Natural killer cell treated with Interleukin-12 subunit alpha and Interleukin-12 subunit beta and Interleukin-15 and Interleukin-18, amount 100 ng/mL, for 72 hours (primary cell): ENCODE data around the gene BAD. TPM values are rescaled to one million over a fixed set of nuclear protein-coding genes. Genes with fewer than 3 reads are reported as not detected.

Experiments used
- ATAC-seq, 2 donors: fragments of 150-1000 bp; cut with Tn5 transposase in 1 of 2; sonication (Bioruptor Pico), chemical (Tn5 transposase) in 1 of 2; 2 replicates each; pipeline ENCODE4 v1.10.0; 2021
- DNase-seq: peaks from one replicate; pipeline ENCODE4 v3.0.0; 2022; ENCODE audit warnings: low spot score
- H3K27ac Mint-ChIP-seq, 2 donors: 1 replicate in 1 of 2; 2 replicates in 1 of 2; pipeline ENCODE4 v1.8.0; 2022; ENCODE audit warnings: mixed read lengths in 2 of 2, mild to moderate bottlenecking in 1 of 2, moderate library complexity in 1 of 2
- H3K27me3 Mint-ChIP-seq, 2 donors: 1 replicate in 1 of 2; 2 replicates in 1 of 2; pipeline ENCODE4 v1.8.0; 2022; ENCODE audit warnings: mixed read lengths in 2 of 2
- H3K36me3 Mint-ChIP-seq: one replicate; pipeline ENCODE4 v1.8.0; 2022; ENCODE audit warnings: mixed read lengths
- H3K4me1 Mint-ChIP-seq, 2 donors: 1 replicate in 1 of 2; 2 replicates in 1 of 2; pipeline ENCODE4 v1.8.0; 2022; ENCODE audit warnings: low read depth in 2 of 2, mixed read lengths in 2 of 2, mild to moderate bottlenecking in 1 of 2
- H3K4me3 Mint-ChIP-seq: one replicate; pipeline ENCODE4 v1.8.0; 2022; ENCODE audit warnings: mixed read lengths
- H3K9me3 Mint-ChIP-seq: 2 replicates; pipeline ENCODE4 v1.8.0; 2022; ENCODE audit warnings: mixed read lengths
- total RNA-seq, 2 donors: library from RNA; stranded (reverse); gene quantifications; one replicate each; pipeline ENCODE4 v1.2.3, GENCODE V29; 2022

The BAD gene
- total RNA-seq, 2 donors from 2014 or later = 29.5 to 46.9 TPM

- peak within 1 kb of the TSS; percentile 92 for H3K4me3 Mint-ChIP-seq
- no peaks in the 10 kb centered on the region for H3K36me3 Mint-ChIP-seq
- H3K4me1 Mint-ChIP-seq = peaks cover 7 to 27% of the 10 kb centered on the region in 2 donors
- no peaks in the 10 kb centered on the region for H3K9me3 Mint-ChIP-seq
- DNase-seq (peak; percentile 99), ATAC-seq (peak; percentile 81 to 87)
- H3K27ac Mint-ChIP-seq = peak within 1 kb of the TSS; percentile 95 to 97
- no peaks in the 10 kb centered on the region for H3K27me3 Mint-ChIP-seq
These were observed 43.8 kb downstream of the BAD start, which contains the start of gene FKBP2 for GRCh38 chr11:64240435-64241240. FKBP2 (plus strand) TSS chr11:64241095; CDS start chr11:64242388, 1,293 bp downstream.

DNA sequence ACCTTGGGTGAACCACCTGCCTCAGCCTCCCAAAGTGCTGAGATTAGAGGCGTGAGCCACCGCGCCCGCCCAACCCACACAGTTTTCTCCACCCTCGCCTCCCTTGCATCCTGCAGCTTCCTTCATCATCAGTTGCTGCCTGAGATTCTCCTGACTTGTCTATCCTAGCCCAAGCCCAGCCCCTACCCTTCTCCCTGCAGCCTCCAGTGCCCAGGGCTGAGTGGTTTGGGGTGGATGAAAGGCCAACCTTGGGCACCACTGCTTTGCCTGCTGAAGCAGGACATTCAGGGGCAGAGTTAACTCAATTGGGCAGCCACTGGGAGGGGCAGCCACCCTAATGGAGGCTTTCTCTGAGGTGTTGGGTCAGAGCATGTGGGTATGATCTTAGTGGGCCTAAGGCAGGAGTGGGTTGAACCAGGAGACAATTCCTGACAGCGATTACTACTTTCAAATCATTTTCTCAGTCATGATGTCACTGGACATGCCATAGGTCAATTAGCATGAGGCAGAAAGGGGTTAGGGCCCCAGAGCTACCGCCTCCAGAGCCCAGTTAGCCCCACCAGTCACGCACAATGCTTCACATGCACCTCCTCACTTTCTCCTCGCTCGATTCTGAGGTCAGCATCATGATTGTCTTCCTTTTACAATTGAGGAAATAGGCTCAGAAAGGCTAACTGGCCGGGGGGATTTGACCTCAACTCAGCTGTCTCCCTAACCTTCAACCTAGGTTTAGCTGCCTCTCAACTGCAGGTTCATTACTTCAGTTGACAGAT is 44.6 kb downstream of the BAD start:
- DNase-seq (no peak), ATAC-seq (no peak)
- no peaks in the 10 kb centered on the region for H3K9me3 Mint-ChIP-seq
- H3K36me3 Mint-ChIP-seq = no peaks in the 10 kb centered on the region
- no peaks in the 10 kb centered on the region for H3K27me3 Mint-ChIP-seq
- H3K27ac Mint-ChIP-seq = peak overlapping the region; percentile 95 to 97
- H3K4me1 Mint-ChIP-seq = peaks cover 14 to 32% of the 10 kb centered on the region in 2 donors
- peak overlapping the region; percentile 92 for H3K4me3 Mint-ChIP-seq

GRCh38 chr11:64238999-64239398 is 45.5 kb downstream of the BAD start:
- Mint-ChIP-seq H3K27me3 (no peaks in the 10 kb centered on the region), H3K36me3 (no peaks in the 10 kb centered on the region), H3K27ac (no peak overlapping the region), H3K9me3 (no peaks in the 10 kb centered on the region), H3K4me3 (no peak overlapping the region), H3K4me1 (peaks cover 14 to 32% of the 10 kb centered on the region in 2 donors)
- DNase-seq (no peak), ATAC-seq (no peak)

GRCh38 chr11:64238076-64238475 is 46.4 kb downstream of the BAD start:
- DNase-seq (no peak), ATAC-seq (no peak)
- Mint-ChIP-seq H3K4me1 (peaks cover 14 to 25% of the 10 kb centered on the region in 2 donors), H3K4me3 (no peak overlapping the region), H3K27ac (no peak overlapping the region), H3K27me3 (no peaks in the 10 kb centered on the region), H3K36me3 (no peaks in the 10 kb centered on the region), H3K9me3 (no peaks in the 10 kb centered on the region)

DNA sequence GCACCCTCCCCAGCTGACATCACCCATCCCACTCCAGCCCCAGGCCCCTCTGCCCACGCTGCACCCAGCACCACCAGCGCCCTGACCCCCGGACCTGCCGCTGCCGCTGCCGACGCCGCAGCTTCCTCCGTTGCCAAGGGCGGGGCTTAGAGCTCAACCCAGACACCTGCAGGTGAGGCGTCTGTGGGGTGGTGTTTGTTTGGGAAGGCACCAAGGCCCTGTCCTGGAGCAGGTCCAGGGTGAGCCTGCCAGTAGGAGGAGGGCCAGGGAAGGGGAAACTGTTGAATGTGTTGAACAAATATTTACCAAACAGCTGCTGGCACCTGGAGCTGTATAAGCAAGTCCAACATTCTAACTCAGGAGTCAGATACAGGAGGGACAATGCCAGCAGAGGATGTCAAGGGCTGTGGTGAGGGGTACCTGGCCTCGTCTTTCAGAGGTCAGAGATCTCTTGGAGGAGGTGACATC is 46.9 kb downstream of the BAD start:
- Mint-ChIP-seq H3K4me1 (peaks cover 14 to 25% of the 10 kb centered on the region in 2 donors), H3K36me3 (no peaks in the 10 kb centered on the region), H3K27ac (no peak overlapping the region), H3K4me3 (no peak overlapping the region), H3K9me3 (no peaks in the 10 kb centered on the region), H3K27me3 (no peaks in the 10 kb centered on the region)
- ATAC-seq (no peak), DNase-seq (no peak)

DNA sequence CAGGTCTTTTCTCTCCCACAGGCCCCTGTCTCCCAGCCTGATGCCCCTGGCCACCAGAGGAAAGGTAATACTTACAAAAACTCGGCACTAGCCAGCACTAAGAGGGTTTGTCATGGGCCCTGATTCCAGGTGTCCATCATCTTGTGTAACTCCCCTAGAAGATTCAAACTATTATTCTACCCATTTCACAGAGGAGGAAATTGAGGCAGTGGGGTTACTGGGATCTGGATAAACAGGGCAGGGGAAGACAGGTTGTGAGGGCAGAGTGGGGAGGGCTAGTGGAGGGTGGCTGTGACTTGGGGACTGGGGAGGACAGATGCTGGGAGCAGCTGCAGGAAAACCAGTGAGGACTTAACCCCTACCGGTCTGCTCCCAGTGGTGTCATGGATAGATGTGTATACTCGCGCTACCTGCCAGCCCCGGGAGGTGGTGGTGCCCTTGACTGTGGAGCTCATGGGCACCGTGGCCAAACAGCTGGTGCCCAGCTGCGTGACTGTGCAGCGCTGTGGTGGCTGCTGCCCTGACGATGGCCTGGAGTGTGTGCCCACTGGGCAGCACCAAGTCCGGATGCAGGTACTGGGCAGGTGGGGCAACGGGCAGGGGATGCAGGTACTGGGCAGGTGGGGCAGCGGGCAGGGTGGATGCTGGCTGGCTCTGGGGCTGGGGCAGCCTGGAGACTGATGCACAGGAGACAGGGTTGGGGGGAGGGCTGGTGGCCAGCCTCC is 48.9 kb downstream of the BAD start:
- H3K4me3 Mint-ChIP-seq = peak overlapping the region; percentile 71
- H3K27ac Mint-ChIP-seq = peak overlapping the region in 1 of 2 donors; percentile 63
- no peaks in the 10 kb centered on the region for H3K9me3 Mint-ChIP-seq
- ATAC-seq = no peak
- DNase-seq = no peak
- peaks cover 14 to 24% of the 10 kb centered on the region in 2 donors for H3K4me1 Mint-ChIP-seq
- H3K27me3 Mint-ChIP-seq = no peaks in the 10 kb centered on the region
- H3K36me3 Mint-ChIP-seq = no peaks in the 10 kb centered on the region

DNA sequence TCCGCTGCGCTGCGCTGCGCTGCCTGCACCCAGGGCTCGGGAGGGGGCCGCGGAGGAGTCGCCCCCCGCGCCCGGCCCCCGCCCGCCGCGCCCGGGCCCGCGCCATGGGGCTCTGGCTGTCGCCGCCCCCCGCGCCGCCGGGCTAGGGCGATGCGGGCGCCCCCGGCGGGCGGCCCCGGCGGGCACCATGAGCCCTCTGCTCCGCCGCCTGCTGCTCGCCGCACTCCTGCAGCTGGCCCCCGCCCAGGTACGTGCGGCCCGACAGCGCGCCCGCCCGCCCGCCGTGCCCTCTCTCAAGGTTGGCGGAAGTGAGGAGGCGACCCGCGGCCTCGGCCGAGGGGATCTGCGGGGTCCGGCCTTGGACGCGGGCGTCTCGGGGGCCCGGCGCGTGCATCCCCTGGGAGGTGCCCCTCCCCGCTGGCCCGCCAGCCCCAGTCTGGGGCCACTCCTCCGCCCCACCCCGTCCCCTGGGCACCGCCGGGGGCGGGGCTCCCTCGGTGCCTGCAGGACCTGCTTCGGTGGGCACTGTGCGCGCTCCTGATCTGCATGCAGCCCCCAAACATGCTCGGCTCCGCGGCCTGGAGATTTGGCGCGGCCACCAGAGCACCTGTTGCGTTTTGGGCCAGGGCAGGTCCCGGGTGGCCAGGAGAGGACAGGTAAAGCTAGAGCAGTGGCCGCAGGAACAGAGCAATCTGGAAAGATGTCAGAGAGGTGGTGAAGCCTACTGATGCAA is 49.7 kb downstream of the BAD start:
- no peaks in the 10 kb centered on the region for H3K9me3 Mint-ChIP-seq
- no peaks in the 10 kb centered on the region for H3K36me3 Mint-ChIP-seq
- H3K4me1 Mint-ChIP-seq = peaks cover 11 to 22% of the 10 kb centered on the region in 2 donors
- no peaks in the 10 kb centered on the region for H3K27me3 Mint-ChIP-seq
- peak overlapping the region in 1 of 2 donors; percentile 63 for H3K27ac Mint-ChIP-seq
- ATAC-seq = peak; percentile 61 to 68
- no peak for DNase-seq
- peak overlapping the region; percentile 71 for H3K4me3 Mint-ChIP-seq

- DNase-seq (peak; percentile 85), ATAC-seq (peak; percentile 80 to 84)
- Mint-ChIP-seq H3K4me3 (peak within 1 kb of the TSS; percentile 71), H3K27ac (peak within 1 kb of the TSS in 1 of 2 donors; percentile 63), H3K27me3 (no peaks in the 10 kb centered on the region), H3K9me3 (no peaks in the 10 kb centered on the region), H3K4me1 (peaks cover 19 to 23% of the 10 kb centered on the region in 2 donors), H3K36me3 (no peaks in the 10 kb centered on the region)
These were observed 50.4 kb downstream of the BAD start, which contains the start of gene VEGFB for GRCh38 chr11:64233913-64234586. VEGFB (plus strand) TSS chr11:64234584; CDS start chr11:64234834, 250 bp downstream.

GRCh38 chr11:64232967-64233315 is 51.5 kb downstream of the BAD start:
- H3K27ac Mint-ChIP-seq = no peak overlapping the region
- ATAC-seq = no peak

DNA sequence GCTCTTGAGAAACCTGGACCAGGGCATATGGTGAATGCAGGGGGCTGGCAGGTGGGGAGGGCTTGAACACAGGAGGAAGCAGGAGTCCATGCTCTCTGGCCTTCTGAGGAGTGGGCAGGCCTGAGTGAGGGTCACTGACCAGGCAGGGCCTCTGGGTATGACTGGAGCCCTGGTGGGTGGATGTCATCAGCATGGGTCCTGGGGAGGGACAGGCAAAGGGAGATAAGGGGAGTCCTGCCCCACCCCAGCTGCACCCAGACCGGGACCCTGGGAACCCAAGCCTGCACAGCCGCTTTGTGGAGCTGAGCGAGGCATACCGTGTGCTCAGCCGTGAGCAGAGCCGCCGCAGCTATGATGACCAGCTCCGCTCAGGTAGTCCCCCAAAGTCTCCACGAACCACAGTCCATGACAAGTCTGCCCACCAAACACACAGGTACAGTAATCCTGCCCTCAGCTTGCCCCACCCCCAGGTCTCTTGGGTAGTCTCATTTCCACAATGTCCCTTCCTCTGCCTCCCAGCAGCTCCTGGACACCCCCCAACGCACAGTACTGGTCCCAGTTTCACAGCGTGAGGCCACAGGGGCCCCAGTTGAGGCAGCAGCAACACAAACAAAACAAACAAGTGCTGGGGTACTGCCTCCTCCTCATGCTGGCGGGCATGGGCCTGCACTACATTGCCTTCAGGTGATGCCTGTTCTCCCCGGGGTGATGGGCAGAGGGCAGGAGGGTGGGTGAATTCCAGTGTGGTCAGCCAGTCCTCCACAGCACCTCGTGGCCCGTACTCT is 52.1 kb downstream of the BAD start:
- no peak for DNase-seq

More at GRCh38 chr11:64232967-64233315, 51.5 kb downstream of the BAD start:
- no peaks in the 10 kb centered on the region for H3K27me3 Mint-ChIP-seq
- H3K4me3 Mint-ChIP-seq = peak overlapping the region; percentile 71
- H3K4me1 Mint-ChIP-seq = peaks cover 20 to 23% of the 10 kb centered on the region in 2 donors
- no peaks in the 10 kb centered on the region for H3K36me3 Mint-ChIP-seq
- no peak for DNase-seq
- no peaks in the 10 kb centered on the region for H3K9me3 Mint-ChIP-seq

GRCh38 chr11:64231546-64231945 is 52.9 kb downstream of the BAD start:
- no peaks in the 10 kb centered on the region for H3K9me3 Mint-ChIP-seq
- no peaks in the 10 kb centered on the region for H3K36me3 Mint-ChIP-seq
- peak overlapping the region in 1 of 2 donors; percentile 89 for H3K27ac Mint-ChIP-seq
- peak overlapping the region; percentile 90 for H3K4me3 Mint-ChIP-seq
- DNase-seq (no peak), ATAC-seq (no peak)
- H3K27me3 Mint-ChIP-seq = no peaks in the 10 kb centered on the region
- H3K4me1 Mint-ChIP-seq = peaks cover 29 to 33% of the 10 kb centered on the region in 2 donors

More for the DNA sequence above, 52.1 kb downstream of the BAD start:
- Mint-ChIP-seq H3K4me1 (peaks cover 26 to 27% of the 10 kb centered on the region in 2 donors), H3K4me3 (peak overlapping the region; percentile 56), H3K36me3 (no peaks in the 10 kb centered on the region), H3K27me3 (no peaks in the 10 kb centered on the region), H3K9me3 (no peaks in the 10 kb centered on the region), H3K27ac (peak overlapping the region in 1 of 2 donors; percentile 89)
- ATAC-seq = no peak

DNA sequence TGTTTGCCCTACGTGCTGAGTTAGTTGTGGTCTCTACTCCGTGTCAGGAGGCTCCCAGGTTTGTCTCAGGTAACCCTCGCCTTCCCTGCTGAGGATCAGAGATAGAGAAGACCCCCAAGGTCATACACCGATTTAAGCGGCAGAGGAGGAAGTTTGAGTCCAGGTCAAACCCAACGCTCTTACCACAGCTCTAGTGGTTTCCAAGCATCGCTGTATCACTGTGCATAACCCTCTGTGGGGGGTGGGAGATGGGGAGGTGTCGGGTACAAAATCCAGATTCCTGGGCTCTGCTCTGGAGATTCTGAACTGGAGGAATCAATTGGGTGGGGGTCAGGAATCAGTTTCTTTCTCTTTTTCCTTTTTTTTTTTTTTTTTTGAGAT is 53.5 kb downstream of the BAD start:
- H3K9me3 Mint-ChIP-seq = no peaks in the 10 kb centered on the region
- no peaks in the 10 kb centered on the region for H3K27me3 Mint-ChIP-seq
- H3K4me3 Mint-ChIP-seq = peak overlapping the region; percentile 90
- DNase-seq (no peak), ATAC-seq (no peak)
- H3K27ac Mint-ChIP-seq = peak overlapping the region; percentile 84 to 89
- H3K36me3 Mint-ChIP-seq = no peaks in the 10 kb centered on the region
- peaks cover 29 to 33% of the 10 kb centered on the region in 2 donors for H3K4me1 Mint-ChIP-seq
